Activated T-helper 1 cell treated with anti-CD3 and anti-CD28 coated beads, Interleukin-2, amount 50 U/mL, for 16 hours (primary cell): Measurements from ENCODE around the gene IDH3G.
"Not testable (repeated sequence)": the region's sequence is repeated elsewhere in the genome, so short reads cannot be mapped to it uniquely, and the experiment has no call there.

Experiments used
- DNase-seq, 2 donors: peaks; one replicate each; pipeline ENCODE4 v3.0.0-alpha.2; 2020; ENCODE audit warnings: low read depth in 1 of 2, low spot score in 1 of 2

The IDH3G gene

GRCh38 chrX:153763298-153763932 lies 30.8 kb downstream of the IDH3G start:
- no peak for DNase-seq

GRCh38 chrX:153762626-153763173 lies 31.5 kb downstream of the IDH3G start:
- DNase-seq: no peak

- DNase-seq: no peak
These were observed 32.3 kb downstream of the IDH3G start for GRCh38 chrX:153761863-153762262.

- DNase-seq: no peak
These were observed 39.0 kb downstream of the IDH3G start for GRCh38 chrX:153755136-153755535.

GRCh38 chrX:153750127-153750774 lies 43.9 kb downstream of the IDH3G start:
- no peak for DNase-seq

- not testable (repeated sequence) for DNase-seq
These were observed 45.2 kb downstream of the IDH3G start for GRCh38 chrX:153749017-153749416.

GRCh38 chrX:153746991-153747390 lies 47.2 kb downstream of the IDH3G start:
- DNase-seq: not testable (repeated sequence)

GRCh38 chrX:153746359-153746758 lies 47.8 kb downstream of the IDH3G start:
- no peak for DNase-seq

GRCh38 chrX:153745067-153745433 lies 49.1 kb downstream of the IDH3G start:
- not testable (repeated sequence) for DNase-seq

- no peak for DNase-seq
These were observed 49.7 kb downstream of the IDH3G start for GRCh38 chrX:153744210-153745066.

- DNase-seq: not testable (repeated sequence)
These were observed 50.5 kb downstream of the IDH3G start for GRCh38 chrX:153743468-153744209.

- not testable (repeated sequence) for DNase-seq
These were observed 51.2 kb downstream of the IDH3G start for GRCh38 chrX:153742796-153743467.

- DNase-seq: not testable (repeated sequence)
These were observed 52.1 kb downstream of the IDH3G start for GRCh38 chrX:153742111-153742510.

GRCh38 chrX:153741446-153741845 lies 52.7 kb downstream of the IDH3G start:
- no peak for DNase-seq

- DNase-seq: no peak
These were observed 53.4 kb downstream of the IDH3G start for GRCh38 chrX:153740631-153741222.

GRCh38 chrX:153739754-153740486 lies 54.3 kb downstream of the IDH3G start:
- DNase-seq: no peak

GRCh38 chrX:153738056-153738605 lies 56.0 kb downstream of the IDH3G start:
- DNase-seq: no peak

GRCh38 chrX:153736871-153737441 lies 57.2 kb downstream of the IDH3G start:
- no peak for DNase-seq
